Glutamatergic neuron (in vitro differentiated cells): ENCODE data around the gene KLHL22. TPM values are rescaled to one million over a fixed set of nuclear protein-coding genes. Genes with fewer than 3 reads are reported as not detected.
A peak's percentile ranks its signal among the peaks of the same experiment; 100 is the strongest.
"Not testable (repeated sequence)": the region's sequence is repeated elsewhere in the genome, so short reads cannot be mapped to it uniquely, and the experiment has no call there.

Experiments used
- DNase-seq: peaks from one replicate; pipeline ENCODE4 v3.0.0; 2022
- H3K27ac Mint-ChIP-seq: one replicate; pipeline ENCODE4 v1.8.0; 2020; ENCODE audit warnings: mild to moderate bottlenecking, mixed read lengths, inconsistent platforms; ENCODE audit not compliant: unreplicated experiment
- H3K27me3 Mint-ChIP-seq: one replicate; pipeline ENCODE4 v1.8.0; 2020; ENCODE audit warnings: mild to moderate bottlenecking, moderate library complexity, mixed read lengths, inconsistent platforms; ENCODE audit not compliant: unreplicated experiment
- H3K36me3 Mint-ChIP-seq: one replicate; pipeline ENCODE4 v1.8.0; 2020; ENCODE audit warnings: mild to moderate bottlenecking, mixed read lengths, inconsistent platforms; ENCODE audit not compliant: unreplicated experiment
- H3K4me1 Mint-ChIP-seq: one replicate; pipeline ENCODE4 v1.8.0; 2020; ENCODE audit warnings: mild to moderate bottlenecking, low read depth, mixed read lengths, inconsistent platforms; ENCODE audit not compliant: unreplicated experiment
- H3K4me3 Mint-ChIP-seq: one replicate; pipeline ENCODE4 v1.8.0; 2020; ENCODE audit warnings: mild to moderate bottlenecking, mixed read lengths, inconsistent platforms; ENCODE audit not compliant: unreplicated experiment
- H3K9me3 Mint-ChIP-seq: one replicate; pipeline ENCODE4 v1.8.0; 2020; ENCODE audit warnings: mild to moderate bottlenecking, moderate library complexity, mixed read lengths, inconsistent platforms; ENCODE audit not compliant: unreplicated experiment
- CTCF ChIP-seq: fragments of 200-600 bp; sonication (generic); IDR thresholded peaks from one replicate; pipeline ENCODE4 v1.5.0; 2021; ENCODE audit not compliant: partially characterized antibody, unreplicated experiment
- total RNA-seq: library from RNA; stranded (reverse); fragmentation: NEBNext Ultra II Directional; extraction: Animal tissue kit (Norgen Biotek cat#: 25700); gene quantifications from one replicate; pipeline ENCODE4 v1.2.1, GENCODE V29; 2021; ENCODE audit not compliant: unreplicated experiment

KLHL22 gene
- total RNA-seq, 1 donor from 2014 or later = 20.2 TPM

GRCh38 chr22:20420157-20420842 is 75.3 kb downstream of the KLHL22 start:
- peaks cover 2% of the 10 kb centered on the region for H3K4me1 Mint-ChIP-seq
- H3K9me3 Mint-ChIP-seq = peaks cover 7% of the 10 kb centered on the region
- no peak for DNase-seq
- H3K27ac Mint-ChIP-seq = no peak overlapping the region
- peaks cover 5% of the 10 kb centered on the region for H3K27me3 Mint-ChIP-seq
- no peak for TF ChIP-seq CTCF
- peaks cover 4% of the 10 kb centered on the region for H3K36me3 Mint-ChIP-seq
- H3K4me3 Mint-ChIP-seq = no peak overlapping the region

GRCh38 chr22:20419664-20419951 is 76.0 kb downstream of the KLHL22 start:
- peaks cover 2% of the 10 kb centered on the region for H3K4me1 Mint-ChIP-seq
- TF ChIP-seq CTCF = no peak
- peaks cover 4% of the 10 kb centered on the region for H3K36me3 Mint-ChIP-seq
- peaks cover 7% of the 10 kb centered on the region for H3K9me3 Mint-ChIP-seq
- H3K27me3 Mint-ChIP-seq = peaks cover 5% of the 10 kb centered on the region
- DNase-seq = no peak
- H3K4me3 Mint-ChIP-seq = no peak overlapping the region
- no peak overlapping the region for H3K27ac Mint-ChIP-seq

- Mint-ChIP-seq H3K36me3 (no peaks in the 10 kb centered on the region), H3K4me3 (peak overlapping the region; percentile 20), H3K4me1 (no peaks in the 10 kb centered on the region), H3K27ac (no peak overlapping the region), H3K9me3 (peaks cover 2% of the 10 kb centered on the region), H3K27me3 (peaks cover 3% of the 10 kb centered on the region)
- peak; percentile 97 for TF ChIP-seq CTCF
- peak; percentile 73 for DNase-seq
Measured at GRCh38 chr22:20418211-20418788, 77.3 kb downstream of the KLHL22 start.

- not testable (repeated sequence) for H3K4me1 Mint-ChIP-seq, DNase-seq, H3K36me3 Mint-ChIP-seq, H3K9me3 Mint-ChIP-seq, H3K27ac Mint-ChIP-seq, H3K4me3 Mint-ChIP-seq, H3K27me3 Mint-ChIP-seq
Measured at GRCh38 chr22:20415699-20416098, 79.9 kb downstream of the KLHL22 start.

GRCh38 chr22:20415241-20415640 is 80.4 kb downstream of the KLHL22 start:
- not testable (repeated sequence) for H3K36me3 Mint-ChIP-seq, H3K27ac Mint-ChIP-seq, H3K27me3 Mint-ChIP-seq, DNase-seq, H3K9me3 Mint-ChIP-seq, H3K4me3 Mint-ChIP-seq, H3K4me1 Mint-ChIP-seq

- Mint-ChIP-seq H3K36me3 (no peaks in the 10 kb centered on the region), H3K4me3 (no peak overlapping the region), H3K27ac (no peak overlapping the region), H3K4me1 (peaks cover 5% of the 10 kb centered on the region), H3K9me3 (peaks cover 2% of the 10 kb centered on the region), H3K27me3 (peaks cover 3% of the 10 kb centered on the region)
- TF ChIP-seq CTCF = no peak
- no peak for DNase-seq
Measured at GRCh38 chr22:20414450-20414849, 81.1 kb downstream of the KLHL22 start.
